HG03432 (cell line): Measurements from ENCODE around the gene ST6GALNAC1.
A peak's percentile ranks its signal among the peaks of the same experiment; 100 is the strongest.

Source experiments
- ATAC-seq: cut with Tn5 transposase; IDR thresholded peaks from one replicate; pipeline ENCODE4 v1.9.1; 2021; ENCODE audit warnings: mild to moderate bottlenecking, moderate library complexity; ENCODE audit not compliant: unreplicated experiment

The ST6GALNAC1 gene

DNA sequence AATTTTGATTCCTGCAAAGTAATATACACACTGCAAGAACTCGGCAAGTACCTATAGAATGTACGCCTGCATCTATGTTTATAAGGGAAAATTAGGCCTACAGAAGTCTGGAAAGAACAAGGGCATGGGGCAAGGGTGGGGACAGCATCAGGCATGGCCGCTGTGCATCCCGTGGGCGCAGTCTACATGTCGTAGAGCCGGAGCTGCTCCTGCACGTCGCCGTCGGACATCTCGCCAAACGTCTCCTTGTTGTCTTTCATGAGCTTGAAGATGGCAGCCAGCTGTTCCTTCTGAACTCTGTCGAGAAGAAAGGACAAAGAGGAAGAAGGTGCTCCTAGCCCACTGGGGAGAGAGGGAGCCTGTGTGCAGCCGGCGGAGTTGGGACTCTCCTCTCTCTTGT is 33.8 kb upstream of the ST6GALNAC1 start:
- ATAC-seq, result no peak

DNA sequence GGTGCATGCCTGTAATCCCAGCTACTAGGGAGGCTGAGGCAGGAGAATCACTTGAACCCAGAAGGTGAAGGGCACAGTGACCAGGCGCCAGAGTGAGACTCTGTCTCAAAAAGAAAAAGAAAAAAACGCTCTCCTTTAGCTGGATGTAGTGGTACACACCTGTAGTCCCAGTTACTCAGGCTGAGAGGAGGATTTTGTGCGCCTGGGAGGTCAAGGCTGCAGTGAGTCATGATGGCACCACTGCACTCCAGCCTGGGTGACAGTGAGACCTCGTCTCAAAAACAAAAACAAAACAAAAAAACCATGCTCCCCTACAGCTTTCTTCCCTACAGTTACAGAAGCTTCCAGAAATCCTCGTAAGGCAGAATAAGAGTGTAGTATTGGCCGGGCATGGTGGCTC is 33.1 kb upstream of the ST6GALNAC1 start:
- ATAC-seq, result no peak

DNA sequence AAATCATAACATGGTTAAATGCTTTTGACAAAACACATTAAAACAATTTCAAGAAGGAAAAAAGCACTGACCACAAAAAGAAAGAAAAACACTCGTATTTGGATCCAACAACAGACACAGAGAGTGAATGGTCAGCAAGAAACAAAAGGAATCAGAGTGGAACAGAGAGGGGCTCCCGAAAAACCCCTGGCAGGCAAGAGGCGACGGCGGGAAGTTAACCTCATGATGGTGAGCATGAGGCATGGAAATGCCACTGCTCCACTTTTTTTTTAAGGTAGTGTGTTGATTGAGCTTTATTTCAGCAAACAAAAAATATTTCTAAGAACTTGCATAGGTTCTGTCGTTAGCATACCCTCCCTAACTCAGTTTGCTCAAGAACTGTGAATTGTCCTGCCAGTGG is 32.1 kb upstream of the ST6GALNAC1 start:
- no peak for ATAC-seq

DNA sequence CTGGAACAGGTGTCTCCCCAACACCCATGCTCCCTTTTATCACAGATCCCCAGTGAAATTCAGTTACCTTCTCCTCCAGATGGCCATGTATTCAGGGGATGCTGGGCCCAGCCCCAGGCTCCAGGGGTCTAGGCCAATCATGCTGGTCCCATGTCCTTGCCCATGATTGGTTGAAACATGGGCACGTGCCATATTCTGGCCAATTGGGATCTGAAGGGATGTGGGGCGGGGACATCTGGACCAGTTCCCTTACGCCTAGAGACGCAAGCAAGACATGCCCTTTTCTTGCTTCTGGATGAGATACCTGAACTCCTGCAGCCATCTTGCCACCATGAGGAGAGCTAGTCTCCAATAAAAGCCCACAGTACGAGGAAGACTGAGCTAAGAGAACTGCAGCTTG is 31.0 kb upstream of the ST6GALNAC1 start:
- no peak for ATAC-seq

DNA sequence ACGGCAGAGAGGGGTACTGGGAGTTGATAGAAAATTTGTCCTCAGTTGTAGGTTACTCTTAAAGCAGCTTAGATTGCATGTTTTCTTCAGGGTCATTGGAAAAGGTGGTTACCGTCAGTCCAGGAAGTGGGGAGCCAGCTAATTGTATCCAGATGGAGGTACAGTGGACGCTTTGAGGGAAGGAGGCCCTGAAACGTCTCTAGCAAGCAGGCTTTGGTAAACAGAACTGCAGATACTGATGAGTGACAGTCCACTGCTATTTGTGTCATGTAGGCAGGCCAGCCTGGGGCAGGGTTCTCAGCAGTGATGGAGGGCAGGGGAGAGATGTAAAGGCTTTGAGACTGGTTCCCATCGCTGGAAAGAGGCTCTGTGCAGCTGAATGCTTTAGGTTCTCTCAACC is 30.2 kb upstream of the ST6GALNAC1 start:
- ATAC-seq, result no peak

DNA sequence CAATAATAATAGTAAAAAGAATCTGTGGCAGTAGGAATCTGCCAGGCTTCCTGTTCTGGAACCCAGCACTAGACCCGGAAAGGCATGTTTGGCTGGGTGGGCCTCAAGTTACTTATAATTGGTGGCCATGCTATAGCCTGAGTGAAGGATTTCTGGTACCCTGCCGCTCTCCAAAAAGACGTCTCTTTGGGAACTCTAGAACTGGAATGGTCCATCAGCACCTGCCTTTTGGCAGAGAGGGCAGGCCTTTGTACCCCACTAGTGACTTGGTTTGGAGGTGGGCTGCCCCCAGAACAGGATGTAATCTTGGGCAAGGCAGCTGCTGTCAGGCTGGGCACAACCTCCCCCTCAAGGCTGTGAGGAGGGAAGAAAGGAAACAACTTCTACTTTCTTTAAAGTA is 29.3 kb upstream of the ST6GALNAC1 start:
- no peak for ATAC-seq

DNA sequence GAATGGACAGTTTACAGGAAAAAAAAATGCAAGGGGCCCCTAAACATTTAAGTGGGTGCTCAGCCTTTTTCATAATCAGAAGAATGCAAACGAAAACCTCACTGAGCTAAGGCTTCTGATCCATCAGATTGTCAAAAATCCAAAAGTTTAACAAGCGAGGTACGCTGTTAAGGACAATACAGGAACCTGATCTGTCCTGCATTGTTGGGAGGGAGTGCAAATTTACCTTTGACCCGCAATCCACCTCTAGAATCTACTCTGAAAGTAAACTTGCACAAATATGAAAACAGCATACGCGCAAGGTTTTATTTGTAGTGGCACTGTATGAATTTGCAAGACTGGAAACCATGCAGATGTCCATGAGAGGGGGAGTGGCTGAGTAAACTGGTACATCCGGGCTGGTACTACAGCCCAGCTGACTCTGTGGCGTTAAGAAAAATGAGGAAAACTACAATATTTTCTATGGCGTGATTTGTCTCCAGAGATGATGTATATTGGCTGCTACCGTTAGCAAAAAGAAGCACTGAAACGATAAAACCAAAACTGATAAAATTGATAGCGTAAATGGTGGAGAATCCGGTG is 28.8 kb upstream of the ST6GALNAC1 start:
- ATAC-seq, result no peak

DNA sequence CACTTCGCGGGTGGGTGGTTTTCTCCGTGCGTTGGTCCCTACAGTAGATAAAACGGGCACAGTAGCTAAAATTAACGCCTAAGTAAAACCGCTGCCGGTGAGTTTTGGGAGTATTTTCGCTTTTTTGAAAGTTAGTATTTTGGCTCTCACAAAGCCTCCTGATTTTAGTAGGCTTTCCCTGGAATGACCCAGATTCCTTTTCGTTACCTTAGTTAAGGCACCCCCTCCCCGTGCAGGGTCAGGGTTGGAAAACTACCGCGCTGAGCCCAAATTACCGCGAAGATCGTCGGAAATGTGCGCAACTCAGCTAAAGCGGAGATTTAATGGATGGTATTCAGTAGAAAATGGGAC is 28.3 kb upstream of the ST6GALNAC1 start:
- no peak for ATAC-seq

DNA sequence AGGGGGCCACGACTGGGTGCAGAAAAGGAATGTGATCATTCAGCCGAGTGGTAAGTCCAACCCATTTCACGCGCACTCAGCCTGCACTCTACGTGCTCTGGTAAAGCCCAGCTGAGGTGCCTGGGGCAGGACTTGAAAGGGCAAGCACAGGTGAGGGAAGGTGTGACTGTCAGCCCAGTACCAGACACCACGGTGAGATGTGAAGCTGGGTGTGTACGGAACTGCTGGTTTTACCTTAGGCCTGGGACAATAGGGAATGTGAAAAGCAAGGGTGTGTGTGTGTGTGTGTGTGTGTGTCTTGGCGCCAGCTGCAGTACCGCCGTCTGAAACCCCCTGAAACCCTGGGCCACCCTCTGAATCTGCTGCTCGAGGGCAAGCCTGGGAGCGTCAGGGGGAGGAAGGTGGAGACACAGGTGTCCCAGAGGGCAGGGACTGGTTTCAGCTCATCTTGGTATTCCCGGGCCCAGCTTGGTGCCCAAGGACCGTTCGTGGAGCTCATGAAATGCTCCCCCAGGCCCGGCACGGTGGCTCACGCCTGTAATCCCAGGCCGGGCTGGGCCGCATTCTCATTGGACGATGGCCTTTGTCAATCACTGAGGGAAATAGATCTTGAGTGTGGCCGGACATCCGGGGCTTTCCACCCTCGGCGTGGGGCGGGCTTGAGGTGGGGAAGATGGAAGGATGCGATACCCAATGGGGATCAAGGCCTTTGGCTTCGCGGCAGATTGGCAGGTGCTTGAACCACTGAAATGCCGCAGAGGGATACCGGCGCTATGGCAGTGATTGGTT is 27.8 kb upstream of the ST6GALNAC1 start:
- ATAC-seq, result peak; percentile 97

DNA sequence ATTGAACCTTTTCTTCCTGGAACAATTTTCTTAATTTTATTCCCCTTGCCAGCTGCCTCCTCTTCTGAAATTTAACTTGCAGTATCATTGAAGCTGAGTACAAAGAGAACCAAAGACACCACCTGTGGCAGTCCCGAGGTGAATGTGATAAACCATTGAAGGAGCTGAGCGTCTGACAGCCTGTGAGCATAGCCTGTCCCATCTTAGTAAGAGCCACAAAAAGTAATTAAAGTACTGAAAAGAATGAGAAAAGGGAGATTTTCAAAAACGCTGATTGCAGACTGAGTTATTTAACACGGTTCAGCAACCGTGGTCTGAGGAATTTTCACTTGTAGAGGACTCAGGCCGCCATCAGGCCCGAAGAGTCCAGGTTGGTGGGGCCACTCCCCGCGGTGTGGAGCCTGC is 27.2 kb upstream of the ST6GALNAC1 start:
- ATAC-seq, result no peak

DNA sequence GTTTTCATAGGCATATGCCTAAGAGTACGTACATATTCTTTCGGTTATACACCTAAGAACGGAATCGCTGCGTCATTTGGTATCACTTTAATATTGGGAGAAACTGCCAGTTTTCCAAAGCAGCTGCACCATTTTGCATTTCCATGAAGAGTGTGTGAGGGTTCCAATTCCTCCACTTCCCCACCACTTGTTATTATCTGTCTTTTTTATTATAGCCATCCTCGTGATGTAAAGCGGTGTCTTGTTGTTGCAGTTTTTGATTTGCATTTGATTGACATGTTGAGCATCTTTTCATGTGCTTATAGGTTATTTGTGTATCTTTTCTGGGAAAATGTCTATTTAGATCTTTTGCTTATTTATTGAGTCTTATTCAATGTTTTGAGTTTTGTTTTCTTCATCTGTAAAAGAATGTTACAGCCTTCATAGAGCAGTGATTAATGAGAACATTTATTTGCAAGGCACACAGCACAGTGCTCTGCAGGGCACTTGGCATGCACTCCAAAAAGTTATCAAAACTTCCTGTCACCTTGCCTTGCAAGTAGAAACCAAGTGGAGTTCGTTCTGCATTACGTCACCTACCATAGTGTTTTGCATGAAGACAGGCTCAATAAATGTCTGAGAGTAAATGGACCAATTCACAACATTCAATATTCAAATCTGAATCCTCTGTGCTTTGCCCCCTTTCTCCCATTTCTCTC is 26.6 kb upstream of the ST6GALNAC1 start:
- ATAC-seq, result no peak

DNA sequence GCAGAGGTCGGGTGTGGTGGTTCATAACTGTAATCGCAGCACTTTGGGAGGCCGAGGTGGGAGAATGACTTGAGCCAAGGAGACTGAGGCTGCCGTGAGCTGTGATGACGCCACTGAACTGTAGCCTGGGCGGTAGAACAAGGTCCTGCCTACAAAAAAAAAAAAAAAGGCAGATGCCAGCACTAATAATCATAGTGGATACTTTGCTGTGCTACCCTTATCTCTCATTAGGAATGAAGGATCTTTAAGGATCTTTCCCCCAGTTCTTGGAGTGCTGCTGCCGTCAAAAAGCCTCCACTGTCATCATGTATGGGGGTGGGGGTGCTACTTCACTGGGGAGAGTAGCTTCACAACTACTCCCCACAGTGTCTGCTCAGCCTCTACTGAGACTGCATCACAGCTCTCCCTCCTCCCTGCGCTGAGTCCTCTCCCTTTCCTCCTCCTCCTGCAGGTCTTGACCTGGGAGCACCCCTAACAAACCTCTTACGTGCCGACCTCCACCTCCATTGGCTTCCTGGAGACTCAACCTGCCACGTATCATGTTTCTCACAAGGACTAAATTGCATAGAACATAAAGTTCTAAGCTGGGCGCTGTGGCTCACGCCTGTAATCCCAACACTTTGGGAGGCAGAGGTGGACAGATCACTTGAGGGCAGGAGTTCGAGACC is 24.4 kb upstream of the ST6GALNAC1 start:
- no peak for ATAC-seq

DNA sequence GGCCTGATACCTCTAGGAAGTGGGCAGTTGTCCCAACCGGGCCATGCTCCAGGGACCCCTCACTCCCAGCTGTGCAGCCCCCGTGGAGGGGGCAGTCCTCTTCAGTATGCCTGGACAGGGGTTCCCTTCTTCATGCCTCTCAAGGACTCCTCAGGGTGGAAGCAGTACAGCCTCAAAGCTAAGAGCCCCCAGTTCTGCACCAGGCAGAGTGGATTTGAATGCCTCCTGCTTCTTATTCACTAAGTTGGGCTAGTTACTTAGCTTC is 23.9 kb upstream of the ST6GALNAC1 start:
- no peak for ATAC-seq

DNA sequence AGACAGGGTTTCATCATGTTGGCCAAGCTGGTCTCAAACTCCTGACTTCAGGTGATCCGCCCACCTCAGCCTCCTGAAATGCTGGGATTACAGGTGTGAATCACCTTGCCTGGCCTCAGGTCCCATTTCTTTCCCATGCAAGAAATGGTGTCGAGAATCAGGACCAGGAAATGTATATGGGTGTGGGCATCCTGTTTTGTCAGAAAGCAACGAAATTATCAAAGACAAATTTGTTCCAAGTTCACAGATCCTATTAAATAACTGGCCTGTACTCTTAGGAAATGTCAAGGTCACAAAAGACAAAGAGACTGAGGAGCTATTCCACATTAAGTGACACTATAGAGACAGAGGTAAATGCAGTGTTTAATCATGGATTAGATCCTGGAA is 17.1 kb upstream of the ST6GALNAC1 start:
- no peak for ATAC-seq

DNA sequence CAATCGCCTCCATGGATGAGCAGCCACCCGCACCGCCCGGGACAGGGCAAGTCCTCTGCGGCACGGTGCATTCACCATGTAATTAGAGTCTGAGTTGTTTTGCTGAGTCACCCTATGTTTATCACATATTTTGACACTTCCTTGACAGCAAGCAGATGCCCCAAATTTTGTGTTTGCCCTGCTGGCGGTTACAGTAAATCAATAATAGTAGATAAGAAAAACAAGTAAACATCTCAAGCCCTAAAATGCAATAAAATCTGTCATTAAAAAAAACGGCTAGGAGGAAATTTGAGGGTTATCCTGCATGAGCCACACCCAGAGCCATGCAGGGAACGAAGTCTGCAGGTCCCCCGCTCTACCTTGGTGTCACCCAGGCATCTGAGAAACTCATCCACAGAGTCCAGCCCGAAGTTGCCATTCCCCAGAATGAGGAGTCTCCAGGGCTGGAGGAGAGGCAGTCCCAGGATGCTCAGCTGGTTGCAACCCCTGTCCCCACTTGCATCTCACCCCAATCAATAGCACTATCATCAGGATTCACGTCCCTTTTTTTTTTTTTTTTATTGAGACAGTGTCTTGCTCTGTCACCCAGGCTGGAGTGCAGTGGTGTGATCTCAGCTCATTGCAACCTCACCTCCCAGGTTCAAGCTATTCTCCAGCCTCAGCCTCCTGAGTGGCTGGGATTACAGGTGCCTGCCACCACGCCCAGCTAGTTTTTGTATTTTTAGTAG is 16.5 kb upstream of the ST6GALNAC1 start:
- ATAC-seq, result no peak

DNA sequence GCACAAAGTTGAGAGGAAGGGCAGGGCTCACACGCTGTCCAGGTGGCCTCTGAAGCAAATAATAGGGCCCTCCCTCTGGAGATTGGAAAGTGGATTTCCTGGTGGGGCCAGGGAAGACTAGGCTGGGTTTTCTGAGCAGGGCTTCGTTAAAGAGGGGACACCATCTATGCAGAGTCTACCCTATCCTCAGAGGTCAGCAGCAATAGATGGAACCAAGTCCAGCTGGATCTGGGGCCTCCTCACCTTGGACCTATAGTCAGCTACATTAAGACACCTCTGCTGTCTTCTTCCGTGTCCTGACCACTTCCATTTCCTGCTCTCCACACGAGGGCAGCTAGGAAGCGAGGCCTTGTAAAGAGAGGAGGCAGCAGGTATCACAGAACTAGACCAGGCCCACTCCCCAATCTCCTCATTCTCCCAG is 14.7 kb upstream of the ST6GALNAC1 start:
- ATAC-seq, result no peak

DNA sequence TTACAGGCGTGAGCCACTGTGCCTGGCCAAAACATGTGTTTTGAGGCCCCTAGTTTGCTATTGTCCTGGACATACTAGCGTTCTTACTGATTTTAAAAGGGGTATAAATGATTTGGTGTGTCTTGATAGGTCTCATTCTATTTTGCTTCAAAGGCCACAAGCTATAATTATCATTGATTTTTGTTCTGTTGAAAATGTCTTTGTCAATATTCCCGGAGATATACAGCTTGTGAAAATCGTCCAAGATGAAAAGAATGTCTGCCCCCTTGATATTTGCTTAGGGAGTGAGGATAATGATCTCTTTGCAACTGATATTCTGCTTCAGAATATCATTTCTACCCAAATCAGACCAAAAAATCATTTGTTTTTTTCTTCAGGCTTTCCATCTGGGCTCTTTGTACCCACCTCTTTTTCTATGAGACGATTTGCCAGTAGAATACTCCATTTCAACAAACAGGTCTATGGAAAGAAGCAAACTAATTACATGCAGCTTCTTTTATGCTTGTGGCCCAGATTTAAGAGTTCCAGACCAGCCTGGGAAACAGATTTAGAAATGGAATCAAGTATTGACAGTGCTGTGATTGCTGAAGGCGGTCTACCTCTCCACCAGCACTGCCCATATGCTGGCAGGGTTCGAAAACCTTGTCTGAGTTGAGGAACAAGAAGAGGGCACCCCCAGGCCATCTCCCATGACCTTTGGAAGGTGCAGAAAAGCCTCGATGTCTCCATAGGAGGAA is 14.1 kb upstream of the ST6GALNAC1 start:
- ATAC-seq, result no peak

DNA sequence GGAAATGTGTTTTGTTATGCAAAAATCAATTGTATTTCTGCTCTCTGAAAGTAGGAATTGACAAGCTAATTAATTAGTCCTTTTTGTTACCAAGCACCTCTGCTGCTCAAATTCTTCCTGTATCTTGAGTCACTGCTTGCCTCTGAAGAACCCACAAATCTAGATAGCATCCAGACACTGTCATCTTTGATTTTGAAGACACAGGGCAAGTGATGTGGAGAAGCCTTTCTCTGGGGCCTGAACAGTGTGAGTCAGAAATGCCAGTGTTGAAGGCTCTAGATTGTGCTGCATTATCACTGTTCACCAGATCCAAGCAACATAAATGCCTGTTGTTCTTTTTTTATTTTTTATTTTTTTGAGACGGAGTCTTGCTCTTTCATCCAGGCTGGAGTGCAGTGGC is 10.9 kb upstream of the ST6GALNAC1 start:
- no peak for ATAC-seq

DNA sequence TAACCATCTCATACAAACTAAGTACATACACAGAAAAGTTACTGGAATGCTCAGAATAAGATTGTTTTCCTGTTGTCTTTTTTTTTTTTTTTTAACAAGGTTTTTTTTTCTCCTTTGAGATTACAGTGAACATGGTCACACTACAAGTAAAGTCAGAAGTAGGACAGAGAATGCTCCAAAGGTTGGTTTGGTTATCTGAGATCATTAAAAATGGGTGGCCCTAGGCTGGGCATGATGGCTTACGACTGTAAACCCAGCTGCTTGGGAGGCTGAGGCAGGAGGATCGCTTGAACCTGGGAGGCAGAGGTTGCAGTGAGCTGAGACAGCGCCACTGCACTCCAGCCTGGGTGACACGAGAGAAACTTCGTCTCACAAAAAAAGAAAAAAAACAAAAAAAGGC is 6.9 kb upstream of the ST6GALNAC1 start:
- ATAC-seq, result no peak

DNA sequence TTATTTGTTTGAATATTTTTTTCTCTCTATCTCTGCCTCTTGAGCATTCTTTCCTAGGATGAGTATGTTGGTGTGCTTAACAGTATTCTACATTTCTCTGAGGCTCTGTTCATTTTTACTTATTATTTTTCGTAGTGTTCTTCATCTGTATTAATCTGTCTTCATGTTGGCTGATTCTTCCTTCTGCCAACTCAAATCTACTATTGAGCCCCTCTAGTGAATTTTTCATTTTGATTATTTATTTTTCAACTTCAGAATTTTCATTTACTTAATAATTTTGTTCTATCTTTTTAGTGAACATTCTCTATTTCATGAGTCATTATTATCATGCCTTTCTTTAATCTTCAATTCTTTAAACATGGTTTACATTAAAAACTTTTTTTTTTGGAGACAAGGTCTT is 3.2 kb upstream of the ST6GALNAC1 start:
- ATAC-seq, result no peak

DNA sequence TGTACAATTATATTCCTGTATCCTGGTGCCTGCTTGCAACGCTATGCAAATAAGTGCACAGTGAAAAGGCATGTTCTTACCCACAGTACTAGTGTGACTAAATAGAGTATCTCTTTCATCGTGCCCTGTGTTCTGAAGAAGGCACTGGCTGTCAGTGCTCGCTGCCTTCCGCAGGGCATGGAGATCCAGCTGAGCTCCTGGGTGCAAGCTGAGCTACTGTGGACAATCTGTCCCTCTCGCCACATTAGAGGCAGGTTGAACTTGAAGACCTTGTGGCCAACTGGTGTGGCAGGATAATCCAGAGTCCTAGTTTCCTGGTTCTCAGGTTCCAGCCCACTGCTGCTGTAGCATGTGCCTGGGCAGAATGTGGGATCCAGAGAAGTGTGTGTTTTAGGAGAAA is 1.9 kb upstream of the ST6GALNAC1 start:
- ATAC-seq, result no peak
